Measurements from ENCODE around the gene EGFL7. TPM values are rescaled to one million over a fixed set of nuclear protein-coding genes. Genes with fewer than 3 reads are reported as not detected.
A peak's percentile ranks its signal among the peaks of the same experiment; 100 is the strongest.

Gene EGFL7
- total and polyA plus RNA-seq, 12 donors, result 1.9 to 452 (median 79.5) TPM

DNA sequence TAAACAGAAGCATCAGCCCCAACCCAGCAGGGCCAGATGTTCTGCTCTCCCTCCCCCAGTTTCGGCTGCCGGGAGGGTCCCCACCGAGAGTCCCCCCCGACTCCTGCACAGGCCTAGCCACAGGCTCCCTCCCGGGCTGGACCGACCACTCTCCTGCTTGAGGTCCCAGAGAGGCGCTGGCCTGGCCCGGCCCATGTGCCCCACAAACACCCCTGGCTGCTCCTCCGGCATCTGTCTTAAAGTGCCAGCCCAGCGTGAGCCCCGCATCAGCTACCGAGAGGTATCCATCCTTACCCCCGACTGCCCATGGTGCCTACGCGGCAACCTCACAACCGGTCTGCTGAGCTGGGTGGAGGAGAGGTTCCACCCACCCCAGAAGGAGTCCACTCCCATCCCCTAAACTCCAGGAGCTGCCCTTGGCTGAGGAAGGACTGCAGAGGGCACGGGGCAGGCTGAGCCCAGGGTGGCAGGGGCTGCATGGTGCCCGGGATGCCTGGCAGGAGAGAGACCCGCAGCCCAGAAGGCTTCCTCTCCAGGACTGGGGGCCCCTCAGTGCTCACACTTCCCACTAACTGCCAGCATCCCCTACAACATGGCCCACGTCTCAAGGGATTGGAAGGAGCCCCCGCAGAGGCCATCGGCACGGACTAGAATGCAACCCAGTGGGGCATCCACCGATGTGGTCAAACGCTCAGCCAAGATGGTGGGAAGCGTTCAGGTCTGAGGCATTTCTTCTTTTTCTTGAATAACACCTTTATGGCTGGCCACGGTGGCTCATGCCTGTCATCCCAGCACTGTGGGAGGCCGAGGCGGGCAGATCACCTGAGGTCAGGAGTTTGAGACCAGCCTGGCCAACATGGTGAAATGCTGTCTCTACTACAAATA, 15.6 kb upstream of the EGFL7 start:
- peak overlapping the region in 2 of 5 donors; percentile 73 to 90 for H3K27ac ChIP-seq
- peak in 1 of 7 donors; percentile 11 for DNase-seq
- no peaks in the 10 kb centered on the region for H3K9me3 ChIP-seq (replicated peaks in 1 of 3)
- peak overlapping the region in 1 of 4 donors; percentile 32 for H3K4me3 ChIP-seq
- H3K4me1 ChIP-seq (replicated peaks in 1 of 2), result peaks cover 5 to 22% of the 10 kb centered on the region in 2 donors
- H3K27me3 ChIP-seq, result peaks cover 4% of the 10 kb centered on the region
- WGBS, 4 donors, result 69 to 78% (median 77%) methylated on average over 16 to 29 of the region's 29 CpGs
- no peak for TF ChIP-seq POLR2A (IDR thresholded peaks at IDR 0.05)
- TF ChIP-seq, protein P1, sequence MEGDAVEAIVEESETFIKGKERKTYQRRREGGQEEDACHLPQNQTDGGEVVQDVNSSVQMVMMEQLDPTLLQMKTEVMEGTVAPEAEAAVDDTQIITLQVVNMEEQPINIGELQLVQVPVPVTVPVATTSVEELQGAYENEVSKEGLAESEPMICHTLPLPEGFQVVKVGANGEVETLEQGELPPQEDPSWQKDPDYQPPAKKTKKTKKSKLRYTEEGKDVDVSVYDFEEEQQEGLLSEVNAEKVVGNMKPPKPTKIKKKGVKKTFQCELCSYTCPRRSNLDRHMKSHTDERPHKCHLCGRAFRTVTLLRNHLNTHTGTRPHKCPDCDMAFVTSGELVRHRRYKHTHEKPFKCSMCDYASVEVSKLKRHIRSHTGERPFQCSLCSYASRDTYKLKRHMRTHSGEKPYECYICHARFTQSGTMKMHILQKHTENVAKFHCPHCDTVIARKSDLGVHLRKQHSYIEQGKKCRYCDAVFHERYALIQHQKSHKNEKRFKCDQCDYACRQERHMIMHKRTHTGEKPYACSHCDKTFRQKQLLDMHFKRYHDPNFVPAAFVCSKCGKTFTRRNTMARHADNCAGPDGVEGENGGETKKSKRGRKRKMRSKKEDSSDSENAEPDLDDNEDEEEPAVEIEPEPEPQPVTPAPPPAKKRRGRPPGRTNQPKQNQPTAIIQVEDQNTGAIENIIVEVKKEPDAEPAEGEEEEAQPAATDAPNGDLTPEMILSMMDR (IDR thresholded peaks at IDR 0.05), result no peak
- intact Hi-C loops (cut with DNase I), result no loop called here
- H3K36me3 ChIP-seq (replicated peaks in 1 of 2), result no peaks in the 10 kb centered on the region

- intact Hi-C loops (cut with DNase I), result no loop called here
- peaks cover 5 to 22% of the 10 kb centered on the region in 2 donors for H3K4me1 ChIP-seq (replicated peaks in 1 of 2)
- TF ChIP-seq, protein P1 (IDR thresholded peaks at IDR 0.05), result no peak
- TF ChIP-seq POLR2A (IDR thresholded peaks at IDR 0.05), result peak in 1 of 2 donors; percentile 11
- H3K4me3 ChIP-seq, result no peak overlapping the region
- peaks cover 4% of the 10 kb centered on the region for H3K27me3 ChIP-seq
- H3K27ac ChIP-seq, result peak overlapping the region in 3 of 5 donors; percentile 9 to 73 (median 32)
- no peaks in the 10 kb centered on the region for H3K36me3 ChIP-seq (replicated peaks in 1 of 2)
- 48 to 71% (median 57%) methylated on average over 3 to 16 of the region's 16 CpGs for WGBS, 4 donors
- peak in 6 of 7 donors; percentile 45 to 83 (median 68) for DNase-seq
- H3K9me3 ChIP-seq (replicated peaks in 1 of 3), result no peaks in the 10 kb centered on the region
These were observed 14.0 kb upstream of the EGFL7 start for GRCh38 chr9:136648751-136649150.

- Histone ChIP-seq H3K27me3 (peaks cover 4% of the 10 kb centered on the region), H3K4me3 (no peak overlapping the region), H3K9me3 (replicated peaks in 1 of 3) (no peaks in the 10 kb centered on the region), H3K27ac (no peak overlapping the region), H3K36me3 (replicated peaks in 1 of 2) (no peaks in the 10 kb centered on the region), H3K4me1 (replicated peaks in 1 of 2) (peaks cover 0 to 13% of the 10 kb centered on the region in 2 donors)
- intact Hi-C loops (cut with DNase I), result no loop called here
- 88 to 95% (median 90%) methylated on average over 8 of the region's 8 CpGs for WGBS, 4 donors
- TF ChIP-seq, protein P1 (IDR thresholded peaks at IDR 0.05), result no peak
- TF ChIP-seq POLR2A (IDR thresholded peaks at IDR 0.05), result no peak
- DNase-seq, result no peak
These were observed 12.7 kb upstream of the EGFL7 start for GRCh38 chr9:136650021-136650420.

DNA sequence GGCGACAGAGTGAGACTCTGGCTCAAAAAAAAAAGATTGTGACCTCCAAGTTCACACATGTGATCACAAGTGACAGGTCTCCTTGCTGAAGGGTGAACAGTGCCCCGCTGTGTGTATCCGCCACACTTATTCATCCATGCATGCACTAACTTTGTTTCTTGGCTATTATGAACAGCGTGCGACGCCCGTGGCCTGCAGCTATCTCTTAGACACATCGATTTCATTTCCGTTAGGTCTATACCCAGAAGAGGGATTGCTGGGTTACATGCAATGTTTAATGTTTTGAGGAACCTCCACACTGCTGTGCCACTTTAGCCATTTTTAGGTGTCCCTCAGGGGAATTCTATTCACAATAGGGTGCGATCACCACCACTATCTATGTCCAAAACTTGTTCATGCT, 12.1 kb upstream of the EGFL7 start:
- peaks cover 0 to 13% of the 10 kb centered on the region in 2 donors for H3K4me1 ChIP-seq (replicated peaks in 1 of 2)
- no peaks in the 10 kb centered on the region for H3K36me3 ChIP-seq (replicated peaks in 1 of 2)
- intact Hi-C loops (cut with DNase I), result no loop called here

More for the DNA sequence above, 12.1 kb upstream of the EGFL7 start:
- no peak overlapping the region for H3K27ac ChIP-seq
- H3K4me3 ChIP-seq, result no peak overlapping the region
- H3K27me3 ChIP-seq, result peaks cover 3% of the 10 kb centered on the region
- DNase-seq, result no peak
- no peak for TF ChIP-seq POLR2A (IDR thresholded peaks at IDR 0.05)
- TF ChIP-seq, protein P1 (IDR thresholded peaks at IDR 0.05), result no peak
- WGBS, 4 donors, result 79 to 89% (median 88%) methylated on average over 10 of the region's 10 CpGs
- no peaks in the 10 kb centered on the region for H3K9me3 ChIP-seq (replicated peaks in 1 of 3)

Data from adrenal gland (tissue), 12 donors.